Keratinocyte (primary cell): ENCODE data around the gene R3HDM2. TPM values are rescaled to one million over a fixed set of nuclear protein-coding genes. Genes with fewer than 3 reads are reported as not detected.

ENCODE experiments used
- DNase-seq: peaks from one replicate; pipeline ENCODE4 v3.0.0-alpha.2; 2011; ENCODE audit warnings: low read depth, missing footprints, low spot score
- FAIRE-seq: peaks from 2 replicates; lab custom pipeline; 2011; peaks lifted over from hg19 to GRCh38; lab: Jason Lieb, UNC
- H2AFZ ChIP-seq: 2 replicates; pipeline ENCODE4 v1.6.0; 2012; ENCODE audit warnings: low read length, control low read depth, inconsistent platforms; ENCODE audit not compliant: control insufficient read depth
- H3K27ac ChIP-seq: 2 replicates; pipeline ENCODE4 v1.5.1; 2011; ENCODE audit warnings: low read length; ENCODE audit not compliant: control insufficient read depth, insufficient read depth
- H3K27me3 ChIP-seq: 3 replicates; pipeline ENCODE4 v1.6.0; 2011; ENCODE audit warnings: low read length; ENCODE audit not compliant: control insufficient read depth, insufficient read depth; ENCODE audit errors: extremely low read depth
- H3K36me3 ChIP-seq, 2 experiments: 2 replicates in 1 of 2; 3 replicates in 1 of 2; pipeline ENCODE4 v1.5.1; 2011; ENCODE audit warnings: low read length in 2 of 2, mild to moderate bottlenecking in 1 of 2; ENCODE audit not compliant: control insufficient read depth in 2 of 2, insufficient read depth in 2 of 2; ENCODE audit errors: extremely low read depth in 1 of 2
- H3K4me1 ChIP-seq: 3 replicates; pipeline ENCODE4 v1.5.1; 2011; ENCODE audit warnings: low read length; ENCODE audit not compliant: control insufficient read depth, insufficient read depth; ENCODE audit errors: extremely low read depth
- H3K4me2 ChIP-seq: 3 replicates; pipeline ENCODE4 v1.6.0; 2011; ENCODE audit warnings: low read depth, low read length; ENCODE audit not compliant: control insufficient read depth, insufficient read depth; ENCODE audit errors: extremely low read depth
- H3K4me3 ChIP-seq, 3 experiments: fragments of 200-600 bp in 1 of 3; sonication (generic) in 1 of 3; 2 replicates in 2 of 3; 3 replicates in 1 of 3; pipeline ENCODE4 v1.5.1; 2011 to 2016; ENCODE audit warnings: low read length in 3 of 3, mild to moderate bottlenecking in 3 of 3, control low read depth in 2 of 3, inconsistent platforms in 1 of 3, low read depth in 1 of 3, mixed read lengths in 1 of 3, mixed run types in 1 of 3, moderate library complexity in 1 of 3; ENCODE audit not compliant: control insufficient read depth in 2 of 3, insufficient read depth in 2 of 3; ENCODE audit errors: extremely low read depth in 1 of 3
- H3K79me2 ChIP-seq: 2 replicates; pipeline ENCODE4 v1.6.0; 2012; ENCODE audit warnings: low read length; ENCODE audit not compliant: control insufficient read depth, insufficient read depth
- H3K9ac ChIP-seq: 3 replicates; pipeline ENCODE4 v1.6.0; 2011; ENCODE audit warnings: low read length; ENCODE audit not compliant: control insufficient read depth, insufficient read depth; ENCODE audit errors: extremely low read depth
- H3K9me1 ChIP-seq: 3 replicates; pipeline ENCODE4 v1.6.0; 2011; ENCODE audit warnings: low read length; ENCODE audit not compliant: control insufficient read depth, insufficient read depth; ENCODE audit errors: extremely low read depth
- H3K9me3 ChIP-seq: 2 replicates; pipeline ENCODE4 v1.5.1; 2012; ENCODE audit warnings: low read depth, low read length; ENCODE audit not compliant: control insufficient read depth
- H4K20me1 ChIP-seq: 3 replicates; pipeline ENCODE4 v1.6.0; 2011; ENCODE audit warnings: low read length; ENCODE audit not compliant: control insufficient read depth, insufficient read depth; ENCODE audit errors: extremely low read depth
- EZH2 ChIP-seq: IDR thresholded peaks from one replicate; pipeline ENCODE4 v1.6.1; 2012; ENCODE audit warnings: inconsistent platforms, mild to moderate bottlenecking, low read length, moderate library complexity
- dilution Hi-C: fragments of 300-500 bp; cut with MboI; formaldehyde crosslinking; loops from one replicate; pipeline ENCODE4 v1.7.0; 2020; ENCODE audit warnings: low sequenced_read_pairs; ENCODE audit not compliant: extremely low pct_ligation_motif_present
- polyA plus RNA-seq, 5 experiments: library from polyadenylated mRNA; depleted of rRNA in 3 of 5; stranded (reverse) in 3 of 5; stranded (forward) in 1 of 5; unstranded in 1 of 5; fragments of >200 nt; gene quantifications; 1 replicate in 1 of 5; 2 replicates in 3 of 5; 3 replicates in 1 of 5; pipeline versions ENCODE4 v1.2.1 to v1.2.3, GENCODE V29; 2011 to 2012; ENCODE audit warnings: missing spikeins in 2 of 5, low read depth in 1 of 5, low replicate concordance in 1 of 5
- TF ChIP-seq, protein P1 (sequence below), 3 experiments: IDR thresholded peaks in 1 of 3; conservative IDR thresholded peaks in 1 of 3; optimal IDR thresholded peaks in 1 of 3; 2 replicates in 2 of 3; 3 replicates in 1 of 3; pipeline versions ENCODE3 to v1.5.1; 2011; ENCODE audit warnings: low read length in 3 of 3, mild to moderate bottlenecking in 3 of 3, moderate library complexity in 2 of 3, control low read depth in 1 of 3, inconsistent platforms in 1 of 3; ENCODE audit not compliant: insufficient read depth in 2 of 3; ENCODE audit errors: extremely low read depth in 1 of 3

R3HDM2 gene
- polyA plus RNA-seq, 1 donor (not counting 4 experiments of a cell fraction or from before 2014, with no cell fraction given): 11.1 TPM

DNA sequence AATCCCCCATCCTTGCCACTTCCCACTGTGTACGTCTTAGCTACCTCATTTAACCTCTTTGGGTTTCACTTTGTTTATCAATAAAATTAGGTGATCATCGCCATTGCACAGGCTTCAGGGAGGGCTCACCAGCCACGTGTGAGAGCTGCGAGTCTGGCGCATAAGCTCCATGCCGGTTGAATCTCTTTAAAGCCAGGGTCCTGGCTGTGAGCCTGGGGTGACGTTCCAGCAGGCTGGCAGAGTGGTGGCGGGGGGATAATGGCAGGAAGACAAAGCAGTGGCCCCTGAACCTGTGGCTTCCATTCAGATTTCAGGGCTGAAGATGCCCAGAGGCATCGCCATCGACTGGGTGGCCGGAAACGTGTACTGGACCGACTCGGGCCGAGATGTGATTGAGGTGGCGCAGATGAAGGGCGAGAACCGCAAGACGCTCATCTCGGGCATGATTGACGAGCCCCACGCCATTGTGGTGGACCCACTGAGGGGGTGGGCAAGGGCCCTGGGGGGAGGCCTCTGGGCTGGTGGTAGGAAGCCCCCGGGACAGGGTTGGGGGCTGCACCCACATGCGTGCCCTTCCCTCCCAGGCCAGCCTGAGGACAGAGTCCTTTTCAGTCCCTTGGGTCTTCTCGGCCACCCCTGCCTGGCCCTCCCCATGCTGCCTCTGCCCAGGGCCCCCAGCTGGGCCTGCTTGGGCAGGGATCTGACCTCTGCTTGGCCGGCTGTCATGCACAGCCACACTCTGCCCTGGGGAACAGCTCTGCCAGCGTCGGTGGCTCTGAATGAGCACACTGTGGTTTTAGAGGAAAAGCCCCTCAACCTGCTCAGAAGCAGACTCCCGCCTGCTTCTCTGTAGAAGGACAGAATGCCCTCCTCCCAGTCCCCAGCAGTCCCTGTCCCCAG, 222.9 kb downstream of the R3HDM2 start:
- no peak for DNase-seq
- H3K36me3 ChIP-seq: peaks cover 0 to 28% of the 10 kb centered on the region in 2 experiments
- no peaks in the 10 kb centered on the region for H4K20me1 ChIP-seq
- no peak for FAIRE-seq
- no peaks in the 10 kb centered on the region for H3K27me3 ChIP-seq
- no peak overlapping the region for H3K27ac ChIP-seq
- TF ChIP-seq, protein P1, sequence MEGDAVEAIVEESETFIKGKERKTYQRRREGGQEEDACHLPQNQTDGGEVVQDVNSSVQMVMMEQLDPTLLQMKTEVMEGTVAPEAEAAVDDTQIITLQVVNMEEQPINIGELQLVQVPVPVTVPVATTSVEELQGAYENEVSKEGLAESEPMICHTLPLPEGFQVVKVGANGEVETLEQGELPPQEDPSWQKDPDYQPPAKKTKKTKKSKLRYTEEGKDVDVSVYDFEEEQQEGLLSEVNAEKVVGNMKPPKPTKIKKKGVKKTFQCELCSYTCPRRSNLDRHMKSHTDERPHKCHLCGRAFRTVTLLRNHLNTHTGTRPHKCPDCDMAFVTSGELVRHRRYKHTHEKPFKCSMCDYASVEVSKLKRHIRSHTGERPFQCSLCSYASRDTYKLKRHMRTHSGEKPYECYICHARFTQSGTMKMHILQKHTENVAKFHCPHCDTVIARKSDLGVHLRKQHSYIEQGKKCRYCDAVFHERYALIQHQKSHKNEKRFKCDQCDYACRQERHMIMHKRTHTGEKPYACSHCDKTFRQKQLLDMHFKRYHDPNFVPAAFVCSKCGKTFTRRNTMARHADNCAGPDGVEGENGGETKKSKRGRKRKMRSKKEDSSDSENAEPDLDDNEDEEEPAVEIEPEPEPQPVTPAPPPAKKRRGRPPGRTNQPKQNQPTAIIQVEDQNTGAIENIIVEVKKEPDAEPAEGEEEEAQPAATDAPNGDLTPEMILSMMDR (optimal IDR thresholded peaks at IDR 0.05 in 1 of 3, IDR thresholded peaks at IDR 0.05 in 1 of 3, conservative IDR thresholded peaks at IDR 0.05 in 1 of 3; ENCODE audit: extremely low read depth in 1 of 3, insufficient read depth in 2 of 3, low read length in 3 of 3): no peak
- H3K4me2 ChIP-seq: no peak overlapping the region
- no peaks in the 10 kb centered on the region for H3K79me2 ChIP-seq
- H3K4me3 ChIP-seq: no peak overlapping the region
- dilution Hi-C loops: no loop called here
- H3K4me1 ChIP-seq: no peaks in the 10 kb centered on the region
- no peak overlapping the region for H2AFZ ChIP-seq
- no peaks in the 10 kb centered on the region for H3K9me3 ChIP-seq
- H3K9me1 ChIP-seq: no peaks in the 10 kb centered on the region
- H3K9ac ChIP-seq: no peak overlapping the region

DNA sequence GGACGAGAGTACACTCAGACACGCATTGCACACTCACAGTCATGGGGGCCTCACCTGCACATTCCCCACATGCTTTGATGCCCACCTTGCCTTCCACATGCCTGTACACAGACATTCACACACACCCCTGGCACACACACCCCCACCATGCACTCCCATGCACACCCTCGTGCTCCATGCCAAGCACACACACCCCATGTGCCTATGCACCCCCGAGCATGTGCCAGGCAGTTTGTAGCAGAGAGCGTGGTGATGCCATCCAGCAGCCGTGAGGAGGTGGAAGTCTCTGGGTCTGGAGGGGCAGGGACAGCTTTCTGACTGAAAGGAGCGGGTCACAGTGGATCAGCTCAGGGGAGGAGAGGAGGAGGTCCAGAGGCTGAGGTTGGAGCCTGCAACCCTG, 224.9 kb downstream of the R3HDM2 start:
- H3K79me2 ChIP-seq: no peaks in the 10 kb centered on the region
- H4K20me1 ChIP-seq: no peaks in the 10 kb centered on the region
- no peak for TF ChIP-seq EZH2
- TF ChIP-seq, protein P1 (optimal IDR thresholded peaks at IDR 0.05 in 1 of 3, IDR thresholded peaks at IDR 0.05 in 1 of 3, conservative IDR thresholded peaks at IDR 0.05 in 1 of 3; ENCODE audit: extremely low read depth in 1 of 3, insufficient read depth in 2 of 3, low read length in 3 of 3): no peak
- H3K36me3 ChIP-seq: peaks cover 0 to 24% of the 10 kb centered on the region in 2 experiments
- H3K27me3 ChIP-seq: no peaks in the 10 kb centered on the region
- no peaks in the 10 kb centered on the region for H3K9me1 ChIP-seq
- no peaks in the 10 kb centered on the region for H3K9me3 ChIP-seq
- no peak overlapping the region for H3K4me3 ChIP-seq
- H2AFZ ChIP-seq: no peak overlapping the region
- DNase-seq (no peak), FAIRE-seq (no peak)
- no peak overlapping the region for H3K27ac ChIP-seq
- dilution Hi-C loops: no loop called here
- H3K9ac ChIP-seq: no peak overlapping the region
- H3K4me2 ChIP-seq: no peak overlapping the region
- no peaks in the 10 kb centered on the region for H3K4me1 ChIP-seq
